Erythroblast (primary cell): ENCODE measurements around the gene MAGEB2.

ENCODE experiments used
- GATA1 ChIP-seq: IDR thresholded peaks from 2 replicates; pipeline ENCODE4 v1.6.1; 2011; ENCODE audit warnings: low read depth, mild to moderate bottlenecking, control low read depth, low read length, moderate library complexity
- POLR2A ChIP-seq: IDR thresholded peaks from 2 replicates; pipeline ENCODE4 v1.6.1; 2011; ENCODE audit warnings: mild to moderate bottlenecking, low read length

DNA sequence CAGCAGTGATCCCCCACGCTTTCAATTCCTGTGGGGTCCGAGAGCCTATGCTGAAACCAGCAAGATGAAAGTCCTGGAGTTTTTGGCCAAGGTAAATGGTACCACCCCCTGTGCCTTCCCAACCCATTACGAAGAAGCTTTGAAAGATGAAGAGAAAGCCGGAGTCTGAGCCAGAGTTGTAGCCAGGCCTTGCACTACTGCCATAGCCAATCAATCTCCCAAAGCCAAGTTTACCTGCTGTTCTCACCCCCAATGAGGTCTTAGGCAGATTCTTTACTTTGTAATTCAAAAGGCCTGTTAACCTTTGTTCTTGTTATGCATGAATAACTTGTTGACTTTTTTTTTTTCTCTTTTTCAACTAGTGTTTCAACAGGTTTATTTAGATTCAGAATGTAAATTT, 4.0 kb downstream of the MAGEB2 start:
- TF ChIP-seq POLR2A (no peak), GATA1 (no peak)
